T-helper 1 cell treated with Interleukin-12 subunit alpha and Interleukin-12 subunit beta and Interleukin-4 antibody, amounts not matched to agents 30 μg/mL and 1 μg/mL, for 36 hours (primary cell): ENCODE results near the gene CHD5.

Experiments used
- H3K27ac Mint-ChIP-seq: one replicate; pipeline ENCODE4 v1.8.0; 2021; ENCODE audit warnings: mild to moderate bottlenecking, mixed read lengths
- H3K27me3 Mint-ChIP-seq: one replicate; pipeline ENCODE4 v1.8.0; 2021; ENCODE audit warnings: low read depth, mixed read lengths
- H3K36me3 Mint-ChIP-seq: one replicate; pipeline ENCODE4 v1.8.0; 2021; ENCODE audit warnings: low read depth, mixed read lengths
- H3K4me1 Mint-ChIP-seq: one replicate; pipeline ENCODE4 v1.8.0; 2021; ENCODE audit warnings: low read depth, mixed read lengths
- H3K4me3 Mint-ChIP-seq: one replicate; pipeline ENCODE4 v1.8.0; 2021; ENCODE audit warnings: mild to moderate bottlenecking, moderate library complexity, mixed read lengths
- H3K9me3 Mint-ChIP-seq: one replicate; pipeline ENCODE4 v1.8.0; 2021; ENCODE audit warnings: mixed read lengths

Gene CHD5

DNA sequence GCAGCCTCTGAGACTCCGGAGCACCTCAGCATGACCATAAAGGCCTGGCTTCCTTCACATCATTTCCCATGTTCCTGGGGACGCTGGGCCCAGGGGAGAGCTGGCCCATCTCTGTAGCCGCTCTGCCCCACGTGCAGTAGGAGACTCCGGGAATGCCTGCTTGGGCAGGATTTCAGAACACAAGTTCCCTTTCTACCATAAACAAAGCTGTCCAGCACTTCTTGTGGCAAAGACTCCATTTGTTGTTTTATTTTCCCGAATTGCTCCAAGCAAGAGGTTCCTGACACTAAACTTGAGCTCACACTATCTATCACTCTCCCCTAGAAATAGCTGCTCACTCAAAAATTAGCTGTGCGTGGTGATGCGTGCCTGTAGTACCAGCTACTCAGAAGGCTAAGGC lies 21.9 kb downstream of the CHD5 start:
- Mint-ChIP-seq H3K27ac (no peak overlapping the region), H3K4me3 (no peak overlapping the region), H3K27me3 (no peaks in the 10 kb centered on the region), H3K9me3 (no peaks in the 10 kb centered on the region), H3K36me3 (no peaks in the 10 kb centered on the region), H3K4me1 (peaks cover 5% of the 10 kb centered on the region)

DNA sequence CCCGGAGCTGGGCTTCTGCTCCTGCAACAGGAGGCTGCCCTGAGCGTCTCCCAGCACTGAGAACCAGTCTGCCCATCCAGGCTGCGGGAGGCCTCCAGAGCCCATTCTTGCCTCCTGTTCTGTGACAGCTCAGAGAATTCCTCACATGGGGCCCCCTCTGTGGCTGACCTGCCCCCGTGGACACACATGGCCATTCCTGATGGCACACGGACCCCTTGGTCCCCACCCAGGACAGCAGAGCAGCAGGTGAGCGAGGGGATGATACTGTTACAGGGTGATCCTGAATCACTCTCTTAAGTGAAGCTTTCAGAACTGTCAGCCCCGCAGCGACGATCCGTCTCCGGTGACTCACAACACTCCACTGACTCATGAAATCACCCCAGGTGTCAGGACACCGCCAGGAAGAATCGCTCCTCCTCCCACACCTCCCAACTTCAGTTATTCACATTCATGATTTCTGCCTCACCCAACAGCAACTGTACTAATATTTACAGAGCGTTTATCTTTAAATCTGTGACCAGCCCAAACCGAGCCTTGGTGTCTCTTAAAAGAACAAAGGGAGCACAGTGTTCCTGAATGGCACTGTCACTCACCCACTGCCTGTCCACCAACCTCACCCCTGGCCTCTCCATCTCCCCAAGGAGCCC lies 22.5 kb downstream of the CHD5 start:
- H3K4me1 Mint-ChIP-seq, result peaks cover 5% of the 10 kb centered on the region
- no peak overlapping the region for H3K4me3 Mint-ChIP-seq
- no peaks in the 10 kb centered on the region for H3K9me3 Mint-ChIP-seq
- no peaks in the 10 kb centered on the region for H3K36me3 Mint-ChIP-seq
- no peaks in the 10 kb centered on the region for H3K27me3 Mint-ChIP-seq
- H3K27ac Mint-ChIP-seq, result no peak overlapping the region

DNA sequence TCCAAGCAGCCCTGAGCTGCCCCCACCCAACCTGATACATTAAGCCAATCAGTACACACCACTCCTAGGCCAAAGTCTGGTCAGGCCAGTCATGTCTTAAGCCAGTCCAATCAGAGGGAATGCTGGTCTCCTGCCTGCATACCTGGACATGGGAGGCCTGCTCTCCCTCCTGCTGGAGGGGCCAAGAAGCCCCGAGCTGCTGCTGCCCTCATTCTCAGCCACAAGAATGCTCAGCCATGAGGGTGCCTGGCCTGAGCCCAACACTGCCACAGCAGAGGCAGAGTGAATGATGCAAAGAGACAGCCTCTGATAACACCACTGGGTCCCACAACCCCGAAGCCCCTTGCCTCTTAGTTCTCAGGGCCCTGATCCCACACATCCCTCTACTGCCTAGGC lies 23.0 kb downstream of the CHD5 start:
- H3K27ac Mint-ChIP-seq, result peak overlapping the region; percentile 49
- peaks cover 5% of the 10 kb centered on the region for H3K4me1 Mint-ChIP-seq
- no peaks in the 10 kb centered on the region for H3K36me3 Mint-ChIP-seq
- no peak overlapping the region for H3K4me3 Mint-ChIP-seq
- no peaks in the 10 kb centered on the region for H3K9me3 Mint-ChIP-seq
- no peaks in the 10 kb centered on the region for H3K27me3 Mint-ChIP-seq

DNA sequence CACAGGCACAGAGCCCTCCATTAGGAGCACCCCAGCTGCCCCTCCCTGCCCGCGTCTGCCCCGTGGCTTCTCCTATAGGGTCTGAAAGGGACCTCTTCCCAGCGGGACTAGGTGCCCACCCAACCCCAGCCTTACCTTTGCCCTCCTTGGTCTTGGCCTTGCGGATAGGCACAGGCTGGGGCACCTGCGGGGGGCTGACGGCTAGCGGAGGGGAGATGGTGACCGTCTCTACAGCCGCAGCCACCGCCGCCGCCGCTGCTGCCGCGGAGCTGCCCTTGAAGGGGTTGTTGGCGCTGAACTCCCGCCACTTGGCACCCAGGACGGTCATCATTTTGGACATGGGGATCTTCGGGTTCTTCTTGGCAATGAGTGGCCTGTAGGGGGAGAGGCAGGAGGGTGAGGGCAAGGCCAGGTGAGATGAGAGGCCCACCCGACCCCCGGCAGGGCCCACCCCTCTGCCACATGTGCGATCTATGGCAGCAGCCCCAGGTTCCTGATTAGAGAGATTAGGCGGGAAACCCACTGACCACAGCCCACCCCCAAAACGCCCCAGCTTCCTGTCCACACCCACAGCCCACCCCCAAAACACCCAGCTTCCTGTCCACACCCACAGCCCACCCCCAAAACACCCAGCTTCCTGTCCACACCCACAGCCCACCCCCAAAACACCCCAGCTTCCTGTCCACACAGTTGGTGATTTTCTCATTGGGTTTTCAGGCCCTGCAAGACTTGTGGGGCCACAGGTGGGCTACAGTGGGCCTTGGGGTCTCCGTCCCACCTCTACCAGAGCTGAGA lies 25.4 kb downstream of the CHD5 start:
- Mint-ChIP-seq H3K27me3 (no peaks in the 10 kb centered on the region), H3K36me3 (no peaks in the 10 kb centered on the region), H3K4me1 (peaks cover 4% of the 10 kb centered on the region), H3K9me3 (no peaks in the 10 kb centered on the region), H3K4me3 (no peak overlapping the region), H3K27ac (peak overlapping the region; percentile 41)

DNA sequence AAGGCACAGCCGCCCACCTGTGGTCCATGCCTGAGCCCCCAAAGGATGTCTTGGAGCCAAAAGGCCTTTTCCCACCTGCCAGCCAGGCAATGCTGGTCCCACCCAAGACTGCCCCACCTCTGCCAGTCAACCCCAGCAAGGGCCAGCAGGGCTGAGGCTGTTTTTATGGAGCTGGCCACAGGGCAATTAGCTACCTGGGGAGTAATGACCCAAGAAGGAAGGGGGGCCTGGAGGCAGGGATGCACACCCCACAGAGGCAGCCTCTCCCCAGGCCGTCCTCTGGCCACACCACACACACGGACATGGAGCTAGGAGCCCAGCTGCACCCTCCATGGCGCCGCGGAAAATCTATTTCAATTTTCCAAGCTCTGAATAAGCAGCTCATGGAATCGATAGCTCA lies 27.2 kb downstream of the CHD5 start:
- H3K4me3 Mint-ChIP-seq, result no peak overlapping the region
- H3K27ac Mint-ChIP-seq, result no peak overlapping the region
- no peaks in the 10 kb centered on the region for H3K36me3 Mint-ChIP-seq
- no peaks in the 10 kb centered on the region for H3K9me3 Mint-ChIP-seq
- no peaks in the 10 kb centered on the region for H3K27me3 Mint-ChIP-seq
- H3K4me1 Mint-ChIP-seq, result peaks cover 4% of the 10 kb centered on the region

DNA sequence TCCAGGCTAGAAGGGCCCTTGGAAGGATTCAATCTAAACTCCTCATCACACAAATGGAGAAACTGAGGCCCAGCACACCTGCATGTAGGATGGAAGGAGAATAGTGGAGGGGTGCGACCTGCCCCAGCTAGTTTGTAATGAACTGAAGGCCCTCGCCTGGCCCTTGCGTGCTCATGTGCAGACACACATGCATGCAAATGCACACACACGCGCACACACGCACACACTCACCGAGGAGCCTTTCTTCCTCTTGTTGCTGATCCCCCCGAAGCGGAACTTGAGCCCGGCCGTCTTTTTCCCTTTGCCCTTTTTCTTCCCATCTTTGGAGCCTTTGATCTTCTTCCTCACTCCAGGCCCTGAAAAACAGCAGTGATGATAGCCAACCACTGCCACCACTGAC lies 27.9 kb downstream of the CHD5 start:
- Mint-ChIP-seq H3K27me3 (no peaks in the 10 kb centered on the region), H3K36me3 (no peaks in the 10 kb centered on the region), H3K4me1 (peaks cover 2% of the 10 kb centered on the region), H3K27ac (no peak overlapping the region), H3K4me3 (no peak overlapping the region), H3K9me3 (no peaks in the 10 kb centered on the region)

DNA sequence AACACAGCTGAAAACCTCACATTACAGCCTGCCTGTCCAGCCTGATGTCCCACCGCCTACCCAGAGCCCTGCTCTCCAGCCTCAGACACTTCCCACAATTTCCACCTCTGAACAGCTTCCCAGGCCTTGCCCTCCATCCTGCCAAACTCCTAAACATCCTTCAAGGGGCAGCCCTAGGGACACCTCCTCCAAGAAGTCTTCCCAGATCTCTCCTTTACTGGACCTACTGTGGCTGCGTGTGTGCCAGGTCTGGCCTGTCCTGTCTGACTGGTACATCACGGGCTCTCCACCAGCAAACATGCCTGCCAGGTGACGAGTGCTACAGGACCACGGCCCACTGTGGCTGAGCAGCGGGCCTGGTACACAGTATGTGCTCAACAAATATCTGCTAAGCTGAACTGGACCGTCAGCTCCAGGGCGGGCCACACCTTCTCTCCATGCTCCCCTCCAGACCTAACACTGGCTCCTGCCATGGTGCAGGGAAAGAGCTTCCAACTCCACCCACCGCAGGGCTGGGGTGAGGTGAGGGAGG lies 28.8 kb downstream of the CHD5 start:
- H3K36me3 Mint-ChIP-seq, result no peaks in the 10 kb centered on the region
- no peak overlapping the region for H3K27ac Mint-ChIP-seq
- no peak overlapping the region for H3K4me3 Mint-ChIP-seq
- H3K9me3 Mint-ChIP-seq, result no peaks in the 10 kb centered on the region
- H3K27me3 Mint-ChIP-seq, result no peaks in the 10 kb centered on the region
- H3K4me1 Mint-ChIP-seq, result peaks cover 2% of the 10 kb centered on the region

DNA sequence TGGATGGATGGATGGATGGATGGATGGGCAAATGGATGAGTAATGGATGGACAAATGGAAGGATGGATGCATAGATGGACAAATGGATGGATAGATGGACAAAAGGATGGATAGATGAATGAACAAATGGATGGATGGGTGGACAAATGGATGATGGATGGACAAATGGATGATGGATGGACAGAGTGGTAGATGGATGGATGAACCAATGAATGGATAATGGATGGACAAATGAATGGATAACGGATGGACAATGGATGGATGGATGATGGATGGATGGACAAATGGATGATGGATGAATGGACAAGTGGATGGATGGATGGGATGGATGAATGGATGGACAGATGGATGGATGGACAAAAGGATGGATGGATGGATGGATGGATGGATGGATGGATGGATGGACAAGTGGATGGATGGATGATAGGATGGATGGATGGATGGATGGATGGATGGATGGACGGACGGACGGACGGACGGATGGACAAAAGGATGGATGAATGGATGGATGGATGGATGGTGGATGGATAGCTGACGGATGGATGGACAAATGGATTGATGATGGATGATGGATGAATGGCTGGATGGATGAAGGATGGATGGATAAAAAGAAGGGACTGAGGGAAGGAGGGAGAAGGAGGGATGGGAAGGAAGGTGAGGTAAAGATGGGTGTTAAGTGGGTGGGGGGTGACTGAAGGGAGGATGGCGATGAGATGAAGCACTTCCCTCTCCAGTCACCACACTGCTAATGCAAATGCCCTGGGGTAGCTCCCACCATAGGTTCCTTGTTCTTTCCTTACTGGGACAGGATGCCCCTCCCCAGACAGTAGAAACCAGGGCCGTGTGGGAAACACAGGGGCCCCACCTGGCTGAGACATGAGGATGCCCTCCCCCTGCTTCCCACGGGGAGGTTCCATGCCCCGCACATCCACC lies 29.8 kb downstream of the CHD5 start:
- H3K27me3 Mint-ChIP-seq, result no peaks in the 10 kb centered on the region
- H3K9me3 Mint-ChIP-seq, result no peaks in the 10 kb centered on the region
- H3K4me3 Mint-ChIP-seq, result no peak overlapping the region
- no peaks in the 10 kb centered on the region for H3K36me3 Mint-ChIP-seq
- H3K4me1 Mint-ChIP-seq, result peaks cover 2% of the 10 kb centered on the region
- H3K27ac Mint-ChIP-seq, result no peak overlapping the region

DNA sequence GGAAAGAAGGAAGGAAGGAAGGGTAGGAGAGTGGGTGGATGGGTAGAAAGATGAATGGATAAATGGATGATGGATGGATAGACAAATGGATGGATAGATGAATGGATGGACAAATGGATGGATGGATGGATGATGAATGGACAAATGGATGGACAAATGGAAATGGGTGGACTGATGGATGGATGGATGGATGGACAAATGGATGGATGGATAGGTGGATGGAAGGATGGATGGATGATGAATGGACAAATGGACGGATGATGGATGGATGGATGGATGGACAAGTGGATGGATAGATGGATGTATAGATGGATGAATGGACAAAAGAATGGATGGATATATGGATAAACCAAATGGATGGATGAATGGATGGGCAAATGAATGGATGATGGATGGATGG lies 30.5 kb downstream of the CHD5 start:
- Mint-ChIP-seq H3K4me1 (peaks cover 2% of the 10 kb centered on the region), H3K36me3 (no peaks in the 10 kb centered on the region), H3K27ac (no peak overlapping the region), H3K4me3 (no peak overlapping the region), H3K27me3 (no peaks in the 10 kb centered on the region), H3K9me3 (no peaks in the 10 kb centered on the region)

DNA sequence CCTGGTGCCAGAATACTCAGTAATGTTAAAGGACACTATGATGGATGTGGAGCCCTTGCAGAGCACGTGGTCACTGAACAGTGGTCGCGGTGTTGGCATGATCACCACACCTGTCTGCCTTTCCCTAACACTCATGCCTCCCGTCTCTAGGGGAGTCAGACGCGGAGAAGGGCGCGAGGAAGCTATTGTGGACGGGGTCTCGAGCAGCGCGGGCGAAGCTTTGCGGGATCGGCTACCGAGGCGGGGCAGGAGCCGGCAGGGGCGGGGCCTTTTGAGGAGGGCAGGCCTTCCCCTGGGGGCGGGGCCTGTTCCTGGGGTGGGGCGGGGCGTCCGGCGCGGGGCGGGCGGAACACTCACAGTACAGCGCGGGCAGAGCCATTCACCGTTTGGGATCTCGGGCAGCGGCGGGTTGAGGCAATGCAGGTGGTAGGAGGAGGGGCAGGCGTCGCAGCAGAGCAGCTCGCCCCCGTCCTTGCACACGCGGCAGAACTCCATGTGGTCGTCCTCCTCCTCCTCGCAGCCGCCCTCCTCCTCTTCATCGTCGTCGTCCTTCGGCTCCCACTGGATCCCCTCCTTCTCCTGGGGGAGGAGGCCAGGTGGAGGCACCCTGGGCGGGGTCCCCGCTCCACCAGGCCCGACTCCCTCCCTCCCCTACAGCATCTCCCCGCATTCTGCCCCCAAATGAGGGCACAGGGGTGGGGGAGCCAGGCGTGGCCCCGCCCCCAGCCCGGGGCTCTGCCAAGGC lies 31.5 kb downstream of the CHD5 start:
- peak overlapping the region; percentile 59 for H3K4me3 Mint-ChIP-seq
- no peaks in the 10 kb centered on the region for H3K27me3 Mint-ChIP-seq
- H3K4me1 Mint-ChIP-seq, result peaks cover 2% of the 10 kb centered on the region
- no peak overlapping the region for H3K27ac Mint-ChIP-seq
- no peaks in the 10 kb centered on the region for H3K36me3 Mint-ChIP-seq
- no peaks in the 10 kb centered on the region for H3K9me3 Mint-ChIP-seq

DNA sequence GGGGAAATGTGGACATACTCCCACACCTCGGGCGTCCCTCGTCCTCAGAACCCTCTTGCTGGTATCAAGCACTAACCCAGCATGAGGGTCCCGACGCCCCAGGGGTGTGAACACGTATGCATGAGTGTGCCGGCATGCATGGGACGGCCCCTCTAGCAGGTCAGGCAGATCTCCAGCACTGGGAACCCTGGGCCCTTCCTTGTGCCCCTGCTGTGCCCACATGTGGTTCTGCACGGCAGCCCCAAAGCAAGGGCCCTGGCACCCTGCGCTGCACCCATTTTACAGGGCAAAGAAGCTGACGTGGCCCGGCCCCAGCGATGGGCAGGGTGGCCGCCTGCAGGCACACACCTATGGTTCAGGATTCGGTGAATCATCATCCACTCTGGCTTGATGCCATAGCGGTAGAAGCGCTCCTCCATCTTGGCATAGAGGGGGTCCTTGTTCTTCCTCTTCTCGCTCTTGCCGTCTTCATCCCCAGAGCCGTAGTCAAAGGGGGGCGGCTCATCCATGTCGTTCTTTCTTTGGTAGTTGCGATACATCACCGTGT lies 34.2 kb downstream of the CHD5 start:
- no peaks in the 10 kb centered on the region for H3K27me3 Mint-ChIP-seq
- H3K4me3 Mint-ChIP-seq, result no peak overlapping the region
- no peaks in the 10 kb centered on the region for H3K9me3 Mint-ChIP-seq
- peaks cover 4% of the 10 kb centered on the region for H3K4me1 Mint-ChIP-seq
- H3K36me3 Mint-ChIP-seq, result no peaks in the 10 kb centered on the region
- H3K27ac Mint-ChIP-seq, result no peak overlapping the region

DNA sequence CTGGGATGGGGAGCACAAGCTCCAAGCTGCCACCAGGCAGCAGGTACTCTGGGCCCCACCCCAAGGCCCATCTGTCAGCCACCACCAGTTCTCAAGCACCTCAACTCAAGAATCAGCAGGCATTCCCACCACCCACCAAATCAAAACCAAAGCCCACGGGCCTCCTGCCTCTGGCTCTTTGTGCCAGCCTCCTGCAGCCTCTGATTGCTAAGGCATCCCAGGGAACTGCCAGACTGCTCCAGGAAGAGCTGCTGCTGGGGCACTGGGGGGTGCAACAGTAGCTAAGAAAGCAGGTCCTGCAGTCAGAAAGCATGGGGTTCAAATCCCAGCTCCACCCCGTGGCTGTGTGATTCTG lies 34.7 kb downstream of the CHD5 start:
- no peaks in the 10 kb centered on the region for H3K36me3 Mint-ChIP-seq
- no peak overlapping the region for H3K27ac Mint-ChIP-seq
- no peaks in the 10 kb centered on the region for H3K9me3 Mint-ChIP-seq
- H3K4me3 Mint-ChIP-seq, result no peak overlapping the region
- no peaks in the 10 kb centered on the region for H3K27me3 Mint-ChIP-seq
- peaks cover 4% of the 10 kb centered on the region for H3K4me1 Mint-ChIP-seq

DNA sequence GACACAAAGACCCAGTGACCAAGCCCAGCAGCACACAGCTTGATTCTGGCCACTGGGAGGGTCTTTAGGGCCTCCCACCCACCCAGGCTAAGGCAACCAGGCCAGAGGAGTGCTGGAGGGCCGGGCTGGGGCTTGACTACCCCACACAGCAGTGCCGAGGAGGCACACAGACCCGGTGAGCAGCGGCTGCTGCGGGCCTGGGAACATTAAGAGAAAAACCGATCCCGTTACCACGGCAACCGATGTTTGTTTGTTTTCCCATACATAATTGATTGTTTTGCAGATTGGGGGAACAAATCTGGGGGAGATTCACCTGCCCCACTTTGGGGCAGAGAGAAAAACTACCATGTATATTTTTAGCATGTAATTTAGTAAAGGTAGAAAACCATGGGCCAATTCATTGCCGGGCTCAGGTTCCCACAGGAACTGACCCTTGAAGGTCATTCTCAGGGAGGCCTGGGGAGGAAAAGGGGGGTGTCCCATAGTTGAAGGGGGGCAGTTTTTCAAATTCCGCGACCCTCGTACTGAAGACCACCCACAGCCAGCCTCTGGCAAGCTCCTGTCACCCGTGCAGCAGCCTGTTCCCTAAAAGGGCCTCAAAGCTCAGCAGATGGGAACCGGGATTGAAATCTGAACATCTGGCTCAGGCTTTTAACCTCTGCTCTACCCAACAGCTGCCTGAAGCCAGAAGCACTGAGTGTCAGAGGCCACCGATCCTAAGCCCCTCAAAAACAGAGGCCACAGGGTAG lies 35.3 kb downstream of the CHD5 start:
- Mint-ChIP-seq H3K27me3 (no peaks in the 10 kb centered on the region), H3K27ac (no peak overlapping the region), H3K36me3 (no peaks in the 10 kb centered on the region), H3K4me1 (peaks cover 4% of the 10 kb centered on the region), H3K4me3 (no peak overlapping the region), H3K9me3 (no peaks in the 10 kb centered on the region)
